HL-60 (cell line): Measurements from ENCODE around the gene UMPS.

Experiments
- GABPA ChIP-seq: IDR thresholded peaks from 2 replicates; pipeline ENCODE4 v1.6.1; 2012; ENCODE audit warnings: low read depth
- POLR2AphosphoS5 ChIP-seq: IDR thresholded peaks from 2 replicates; pipeline ENCODE4 v1.6.1; 2012; ENCODE audit warnings: low read depth
- TF ChIP-seq, protein P1 (sequence below): IDR thresholded peaks from one replicate; pipeline ENCODE4 v1.5.1; 2011; ENCODE audit warnings: low read length, control low read depth, inconsistent platforms; ENCODE audit not compliant: insufficient read depth
- TF ChIP-seq, protein P2 (sequence below): IDR thresholded peaks from 2 replicates; pipeline ENCODE4 v1.6.1; 2012; ENCODE audit warnings: low read depth; ENCODE audit not compliant: insufficient replicate concordance

DNA sequence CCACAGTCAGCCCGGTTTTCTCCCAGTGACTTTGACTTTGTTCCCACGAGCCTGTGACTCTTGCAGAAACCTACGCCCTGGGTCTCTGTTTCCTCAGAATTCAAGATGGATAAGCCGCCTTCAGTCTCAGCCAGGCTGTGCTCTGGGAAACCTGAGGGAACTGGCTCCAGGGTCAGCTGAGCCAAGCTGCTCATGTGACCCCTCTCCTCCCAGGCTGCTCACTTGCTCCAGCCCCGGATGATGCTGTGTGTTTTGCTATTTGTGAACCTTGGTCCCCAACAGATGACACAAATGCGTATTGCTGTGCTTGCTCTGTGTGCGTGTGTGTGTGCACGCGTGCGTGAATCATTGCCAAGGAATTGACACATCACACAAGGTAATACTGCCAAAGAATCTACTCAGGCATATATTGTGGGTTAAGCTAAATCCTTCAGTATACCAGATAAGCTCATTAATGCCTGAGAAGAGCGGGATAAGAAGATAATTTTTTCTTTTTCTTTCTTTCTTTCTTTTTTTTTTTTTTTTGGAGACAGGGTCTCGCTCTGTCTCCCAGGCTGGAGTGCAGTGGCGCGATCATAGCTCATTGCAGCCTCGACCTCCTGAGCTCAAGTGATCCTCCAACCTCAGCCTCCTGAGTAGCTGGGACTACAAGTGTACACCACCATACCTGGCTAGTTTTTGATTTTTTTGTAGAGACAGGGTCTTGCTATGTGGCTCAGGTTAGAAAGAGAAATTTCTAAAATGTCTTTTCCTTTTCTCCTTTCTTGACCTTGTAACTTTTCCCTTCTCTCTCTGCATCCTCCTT lies 29.2 kb upstream of the UMPS start:
- TF ChIP-seq POLR2AphosphoS5 (no peak), GABPA (no peak)
- TF ChIP-seq, protein P1, sequence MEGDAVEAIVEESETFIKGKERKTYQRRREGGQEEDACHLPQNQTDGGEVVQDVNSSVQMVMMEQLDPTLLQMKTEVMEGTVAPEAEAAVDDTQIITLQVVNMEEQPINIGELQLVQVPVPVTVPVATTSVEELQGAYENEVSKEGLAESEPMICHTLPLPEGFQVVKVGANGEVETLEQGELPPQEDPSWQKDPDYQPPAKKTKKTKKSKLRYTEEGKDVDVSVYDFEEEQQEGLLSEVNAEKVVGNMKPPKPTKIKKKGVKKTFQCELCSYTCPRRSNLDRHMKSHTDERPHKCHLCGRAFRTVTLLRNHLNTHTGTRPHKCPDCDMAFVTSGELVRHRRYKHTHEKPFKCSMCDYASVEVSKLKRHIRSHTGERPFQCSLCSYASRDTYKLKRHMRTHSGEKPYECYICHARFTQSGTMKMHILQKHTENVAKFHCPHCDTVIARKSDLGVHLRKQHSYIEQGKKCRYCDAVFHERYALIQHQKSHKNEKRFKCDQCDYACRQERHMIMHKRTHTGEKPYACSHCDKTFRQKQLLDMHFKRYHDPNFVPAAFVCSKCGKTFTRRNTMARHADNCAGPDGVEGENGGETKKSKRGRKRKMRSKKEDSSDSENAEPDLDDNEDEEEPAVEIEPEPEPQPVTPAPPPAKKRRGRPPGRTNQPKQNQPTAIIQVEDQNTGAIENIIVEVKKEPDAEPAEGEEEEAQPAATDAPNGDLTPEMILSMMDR: no peak
- TF ChIP-seq, protein P2, sequence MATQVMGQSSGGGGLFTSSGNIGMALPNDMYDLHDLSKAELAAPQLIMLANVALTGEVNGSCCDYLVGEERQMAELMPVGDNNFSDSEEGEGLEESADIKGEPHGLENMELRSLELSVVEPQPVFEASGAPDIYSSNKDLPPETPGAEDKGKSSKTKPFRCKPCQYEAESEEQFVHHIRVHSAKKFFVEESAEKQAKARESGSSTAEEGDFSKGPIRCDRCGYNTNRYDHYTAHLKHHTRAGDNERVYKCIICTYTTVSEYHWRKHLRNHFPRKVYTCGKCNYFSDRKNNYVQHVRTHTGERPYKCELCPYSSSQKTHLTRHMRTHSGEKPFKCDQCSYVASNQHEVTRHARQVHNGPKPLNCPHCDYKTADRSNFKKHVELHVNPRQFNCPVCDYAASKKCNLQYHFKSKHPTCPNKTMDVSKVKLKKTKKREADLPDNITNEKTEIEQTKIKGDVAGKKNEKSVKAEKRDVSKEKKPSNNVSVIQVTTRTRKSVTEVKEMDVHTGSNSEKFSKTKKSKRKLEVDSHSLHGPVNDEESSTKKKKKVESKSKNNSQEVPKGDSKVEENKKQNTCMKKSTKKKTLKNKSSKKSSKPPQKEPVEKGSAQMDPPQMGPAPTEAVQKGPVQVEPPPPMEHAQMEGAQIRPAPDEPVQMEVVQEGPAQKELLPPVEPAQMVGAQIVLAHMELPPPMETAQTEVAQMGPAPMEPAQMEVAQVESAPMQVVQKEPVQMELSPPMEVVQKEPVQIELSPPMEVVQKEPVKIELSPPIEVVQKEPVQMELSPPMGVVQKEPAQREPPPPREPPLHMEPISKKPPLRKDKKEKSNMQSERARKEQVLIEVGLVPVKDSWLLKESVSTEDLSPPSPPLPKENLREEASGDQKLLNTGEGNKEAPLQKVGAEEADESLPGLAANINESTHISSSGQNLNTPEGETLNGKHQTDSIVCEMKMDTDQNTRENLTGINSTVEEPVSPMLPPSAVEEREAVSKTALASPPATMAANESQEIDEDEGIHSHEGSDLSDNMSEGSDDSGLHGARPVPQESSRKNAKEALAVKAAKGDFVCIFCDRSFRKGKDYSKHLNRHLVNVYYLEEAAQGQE: no peak
